Keratinocyte (primary cell): ENCODE results near the gene CNKSR3. TPM values are rescaled to one million over a fixed set of nuclear protein-coding genes. Genes with fewer than 3 reads are reported as not detected.
"Not testable (repeated sequence)": the region's sequence is repeated elsewhere in the genome, so short reads cannot be mapped to it uniquely, and the experiment has no call there.

Experiments used
- DNase-seq: peaks from one replicate; pipeline ENCODE4 v3.0.0-alpha.2; 2011; ENCODE audit warnings: low read depth, missing footprints, low spot score
- FAIRE-seq: peaks from 2 replicates; lab custom pipeline; 2011; peaks lifted over from hg19 to GRCh38; lab: Jason Lieb, UNC
- H2AFZ ChIP-seq: 2 replicates; pipeline ENCODE4 v1.6.0; 2012; ENCODE audit warnings: low read length, control low read depth, inconsistent platforms; ENCODE audit not compliant: control insufficient read depth
- H3K27ac ChIP-seq: 2 replicates; pipeline ENCODE4 v1.5.1; 2011; ENCODE audit warnings: low read length; ENCODE audit not compliant: control insufficient read depth, insufficient read depth
- H3K27me3 ChIP-seq: 3 replicates; pipeline ENCODE4 v1.6.0; 2011; ENCODE audit warnings: low read length; ENCODE audit not compliant: control insufficient read depth, insufficient read depth; ENCODE audit errors: extremely low read depth
- H3K36me3 ChIP-seq, 2 experiments: 2 replicates in 1 of 2; 3 replicates in 1 of 2; pipeline ENCODE4 v1.5.1; 2011; ENCODE audit warnings: low read length in 2 of 2, mild to moderate bottlenecking in 1 of 2; ENCODE audit not compliant: control insufficient read depth in 2 of 2, insufficient read depth in 2 of 2; ENCODE audit errors: extremely low read depth in 1 of 2
- H3K4me1 ChIP-seq: 3 replicates; pipeline ENCODE4 v1.5.1; 2011; ENCODE audit warnings: low read length; ENCODE audit not compliant: control insufficient read depth, insufficient read depth; ENCODE audit errors: extremely low read depth
- H3K4me2 ChIP-seq: 3 replicates; pipeline ENCODE4 v1.6.0; 2011; ENCODE audit warnings: low read depth, low read length; ENCODE audit not compliant: control insufficient read depth, insufficient read depth; ENCODE audit errors: extremely low read depth
- H3K4me3 ChIP-seq, 3 experiments: fragments of 200-600 bp in 1 of 3; sonication (generic) in 1 of 3; 2 replicates in 2 of 3; 3 replicates in 1 of 3; pipeline ENCODE4 v1.5.1; 2011 to 2016; ENCODE audit warnings: low read length in 3 of 3, mild to moderate bottlenecking in 3 of 3, control low read depth in 2 of 3, inconsistent platforms in 1 of 3, low read depth in 1 of 3, mixed read lengths in 1 of 3, mixed run types in 1 of 3, moderate library complexity in 1 of 3; ENCODE audit not compliant: control insufficient read depth in 2 of 3, insufficient read depth in 2 of 3; ENCODE audit errors: extremely low read depth in 1 of 3
- H3K79me2 ChIP-seq: 2 replicates; pipeline ENCODE4 v1.6.0; 2012; ENCODE audit warnings: low read length; ENCODE audit not compliant: control insufficient read depth, insufficient read depth
- H3K9ac ChIP-seq: 3 replicates; pipeline ENCODE4 v1.6.0; 2011; ENCODE audit warnings: low read length; ENCODE audit not compliant: control insufficient read depth, insufficient read depth; ENCODE audit errors: extremely low read depth
- H3K9me1 ChIP-seq: 3 replicates; pipeline ENCODE4 v1.6.0; 2011; ENCODE audit warnings: low read length; ENCODE audit not compliant: control insufficient read depth, insufficient read depth; ENCODE audit errors: extremely low read depth
- H3K9me3 ChIP-seq: 2 replicates; pipeline ENCODE4 v1.5.1; 2012; ENCODE audit warnings: low read depth, low read length; ENCODE audit not compliant: control insufficient read depth
- H4K20me1 ChIP-seq: 3 replicates; pipeline ENCODE4 v1.6.0; 2011; ENCODE audit warnings: low read length; ENCODE audit not compliant: control insufficient read depth, insufficient read depth; ENCODE audit errors: extremely low read depth
- CTCF ChIP-seq, 3 experiments: IDR thresholded peaks in 1 of 3; conservative IDR thresholded peaks in 1 of 3; optimal IDR thresholded peaks in 1 of 3; 2 replicates in 2 of 3; 3 replicates in 1 of 3; pipeline versions ENCODE3 to v1.5.1; 2011; ENCODE audit warnings: low read length in 3 of 3, mild to moderate bottlenecking in 3 of 3, moderate library complexity in 2 of 3, control low read depth in 1 of 3, inconsistent platforms in 1 of 3; ENCODE audit not compliant: insufficient read depth in 2 of 3; ENCODE audit errors: extremely low read depth in 1 of 3
- EZH2 ChIP-seq: IDR thresholded peaks from one replicate; pipeline ENCODE4 v1.6.1; 2012; ENCODE audit warnings: inconsistent platforms, mild to moderate bottlenecking, low read length, moderate library complexity
- dilution Hi-C: fragments of 300-500 bp; cut with MboI; formaldehyde crosslinking; loops from one replicate; pipeline ENCODE4 v1.7.0; 2020; ENCODE audit warnings: low sequenced_read_pairs; ENCODE audit not compliant: extremely low pct_ligation_motif_present
- polyA plus RNA-seq, 5 experiments: library from polyadenylated mRNA; depleted of rRNA in 3 of 5; stranded (reverse) in 3 of 5; stranded (forward) in 1 of 5; unstranded in 1 of 5; fragments of >200 nt; gene quantifications; 1 replicate in 1 of 5; 2 replicates in 3 of 5; 3 replicates in 1 of 5; pipeline versions ENCODE4 v1.2.1 to v1.2.3, GENCODE V29; 2011 to 2012; ENCODE audit warnings: missing spikeins in 2 of 5, low read depth in 1 of 5, low replicate concordance in 1 of 5

Gene CNKSR3
- polyA plus RNA-seq, 1 donor (not counting 4 experiments of a cell fraction or from before 2014, with no cell fraction given): 2.0 TPM

- no peaks in the 10 kb centered on the region for H4K20me1 ChIP-seq
- no peak overlapping the region for H2AFZ ChIP-seq
- no peaks in the 10 kb centered on the region for H3K4me1 ChIP-seq
- DNase-seq (no peak), FAIRE-seq (no peak)
- no peak overlapping the region for H3K4me3 ChIP-seq
- H3K27ac ChIP-seq: no peak overlapping the region
- TF ChIP-seq CTCF (optimal IDR thresholded peaks at IDR 0.05 in 1 of 3, IDR thresholded peaks at IDR 0.05 in 1 of 3, conservative IDR thresholded peaks at IDR 0.05 in 1 of 3; ENCODE audit: extremely low read depth in 1 of 3, insufficient read depth in 2 of 3, low read length in 3 of 3): no peak
- TF ChIP-seq EZH2: no peak
- no peaks in the 10 kb centered on the region for H3K27me3 ChIP-seq
- H3K36me3 ChIP-seq: no peaks in the 10 kb centered on the region
- dilution Hi-C loops: no loop called here
- H3K9me3 ChIP-seq: no peaks in the 10 kb centered on the region
- no peak overlapping the region for H3K4me2 ChIP-seq
- no peak overlapping the region for H3K9ac ChIP-seq
- no peaks in the 10 kb centered on the region for H3K79me2 ChIP-seq
- no peaks in the 10 kb centered on the region for H3K9me1 ChIP-seq
Measured at GRCh38 chr6:154543628-154544027, 33.1 kb upstream of the CNKSR3 start.

GRCh38 chr6:154542747-154543146 lies 32.3 kb upstream of the CNKSR3 start:
- Histone ChIP-seq H3K4me3 (no peak overlapping the region), H4K20me1 (no peaks in the 10 kb centered on the region), H3K27ac (no peak overlapping the region), H3K4me2 (no peak overlapping the region), H3K9ac (no peak overlapping the region), H3K79me2 (no peaks in the 10 kb centered on the region), H3K4me1 (no peaks in the 10 kb centered on the region), H2AFZ (no peak overlapping the region), H3K9me1 (no peaks in the 10 kb centered on the region), H3K36me3 (no peaks in the 10 kb centered on the region), H3K27me3 (no peaks in the 10 kb centered on the region), H3K9me3 (no peaks in the 10 kb centered on the region)
- TF ChIP-seq EZH2 (no peak), CTCF (optimal IDR thresholded peaks at IDR 0.05 in 1 of 3, IDR thresholded peaks at IDR 0.05 in 1 of 3, conservative IDR thresholded peaks at IDR 0.05 in 1 of 3; ENCODE audit: extremely low read depth in 1 of 3, insufficient read depth in 2 of 3, low read length in 3 of 3) (no peak)
- dilution Hi-C loops: no loop called here
- FAIRE-seq: no peak
- DNase-seq: no peak

GRCh38 chr6:154541837-154542236 lies 31.4 kb upstream of the CNKSR3 start:
- FAIRE-seq, H3K9ac ChIP-seq, H3K79me2 ChIP-seq, H3K4me2 ChIP-seq, dilution Hi-C loops, H3K4me3 ChIP-seq, H3K4me1 ChIP-seq, H3K36me3 ChIP-seq, H3K27ac ChIP-seq, H3K27me3 ChIP-seq, H2AFZ ChIP-seq, DNase-seq, H3K9me1 ChIP-seq, H4K20me1 ChIP-seq, H3K9me3 ChIP-seq: not testable (repeated sequence)
